Measurements from ENCODE around the gene C19orf38. TPM values are rescaled to one million over a fixed set of nuclear protein-coding genes. Genes with fewer than 3 reads are reported as not detected.

C19orf38 gene
- total and polyA plus RNA-seq, 10 donors = 10.2 to 48.1 (median 17.9) TPM

- H3K27ac ChIP-seq = peak within 1 kb of the TSS in 7 of 8 donors; percentile 70 to 91 (median 83)
- intact Hi-C loops (cut with DNase I; ENCODE audit: low total_unique reads) = no loop called here
- H3K4me1 ChIP-seq = peaks cover 4 to 77% (median 34%) of the 10 kb centered on the region in 6 donors
- DNase-seq = peak; percentile 100
- no peaks in the 10 kb centered on the region for H3K9me3 ChIP-seq
- H3K4me3 ChIP-seq = peak within 1 kb of the TSS; percentile 49 to 92 (median 68)
- TF ChIP-seq POLR2A (IDR thresholded peaks at IDR 0.05) (no peak), POLR2AphosphoS5 (IDR thresholded peaks at IDR 0.05) (peak in 2 of 3 donors; percentile 72 to 75), CTCF (IDR thresholded peaks at IDR 0.05 in 8 of 11, conservative IDR thresholded peaks at IDR 0.05 in 3 of 11) (peak; percentile 50 to 95 (median 86))
- peaks cover 0 to 17% (median 0%) of the 10 kb centered on the region in 6 donors for H3K36me3 ChIP-seq
- WGBS, 5 donors = 0 to 1% (median 1%) methylated on average over 4 to 98 of the region's 99 CpGs
- H3K27me3 ChIP-seq (replicated peaks in 1 of 7) = peaks cover 0 to 4% (median 0%) of the 10 kb centered on the region in 7 donors
These were observed 22.9 kb downstream of the C19orf38 start, which contains the start of gene CARM1 for GRCh38 chr19:10870955-10871603. Gene CARM1 (plus strand): TSS chr19:10871553. CDS start chr19:10871703, 150 bp downstream.

- Histone ChIP-seq H3K36me3 (peaks cover 0 to 17% (median 0%) of the 10 kb centered on the region in 6 donors), H3K9me3 (no peaks in the 10 kb centered on the region), H3K4me3 (peak overlapping the region; percentile 49 to 92 (median 68)), H3K27ac (peak overlapping the region in 7 of 8 donors; percentile 58 to 91 (median 82)), H3K4me1 (peaks cover 7 to 86% (median 42%) of the 10 kb centered on the region in 6 donors), H3K27me3 (replicated peaks in 1 of 7) (peaks cover 0 to 4% (median 0%) of the 10 kb centered on the region in 7 donors)
- intact Hi-C loops (cut with DNase I; ENCODE audit: low total_unique reads) = no loop called here
- no peak for TF ChIP-seq POLR2A (IDR thresholded peaks at IDR 0.05)
- peak in 4 of 11 experiments; percentile 11 to 31 (median 14) for TF ChIP-seq CTCF (IDR thresholded peaks at IDR 0.05 in 8 of 11, conservative IDR thresholded peaks at IDR 0.05 in 3 of 11)
- peak; percentile 94 for DNase-seq
- 1% methylated on average over 43 to 90 of the region's 90 CpGs for WGBS, 5 donors
These were observed 23.7 kb downstream of the C19orf38 start for GRCh38 chr19:10871711-10872545.

GRCh38 chr19:10872546-10873107 is 24.4 kb downstream of the C19orf38 start:
- peak overlapping the region; percentile 49 to 92 (median 68) for H3K4me3 ChIP-seq
- peak overlapping the region in 6 of 8 donors; percentile 71 to 91 (median 84) for H3K27ac ChIP-seq

More at GRCh38 chr19:10872546-10873107, 24.4 kb downstream of the C19orf38 start:
- peaks cover 0 to 4% (median 0%) of the 10 kb centered on the region in 7 donors for H3K27me3 ChIP-seq (replicated peaks in 1 of 7)
- WGBS, 5 donors = 12 to 20% (median 18%) methylated on average over 16 of the region's 16 CpGs
- intact Hi-C loops (cut with DNase I; ENCODE audit: low total_unique reads) = no loop called here
- peak in 1 of 11 experiments; percentile 3 for TF ChIP-seq CTCF (IDR thresholded peaks at IDR 0.05 in 8 of 11, conservative IDR thresholded peaks at IDR 0.05 in 3 of 11)
- no peak for TF ChIP-seq POLR2A (IDR thresholded peaks at IDR 0.05)
- no peaks in the 10 kb centered on the region for H3K9me3 ChIP-seq
- peaks cover 0 to 17% (median 0%) of the 10 kb centered on the region in 6 donors for H3K36me3 ChIP-seq
- DNase-seq = no peak
- H3K4me1 ChIP-seq = peaks cover 7 to 86% (median 49%) of the 10 kb centered on the region in 6 donors
